Esophagus (tissue), 2 donors: ENCODE data around the gene SOCS1. TPM values are rescaled to one million over a fixed set of nuclear protein-coding genes. Genes with fewer than 3 reads are reported as not detected.
A peak's percentile ranks its signal among the peaks of the same experiment; 100 is the strongest.
"Not testable (repeated sequence)": the region's sequence is repeated elsewhere in the genome, so short reads cannot be mapped to it uniquely, and the experiment has no call there.

Source experiments
- H3K27ac ChIP-seq, 2 donors: one replicate each; pipeline ENCODE4 v1.5.1; 2013; ENCODE audit warnings: low read depth in 2 of 2, mild to moderate bottlenecking in 2 of 2, inconsistent platforms in 1 of 2, low read length in 1 of 2, moderate library complexity in 1 of 2
- H3K27me3 ChIP-seq, 2 donors: one replicate each; pipeline ENCODE4 v1.6.1; 2013; ENCODE audit warnings: low read length in 2 of 2, control low read depth in 1 of 2, mild to moderate bottlenecking in 1 of 2; ENCODE audit not compliant: insufficient read depth in 2 of 2, control insufficient read depth in 1 of 2
- H3K36me3 ChIP-seq, 2 donors: one replicate each; pipeline ENCODE4 v1.6.1; 2013; ENCODE audit warnings: low read length in 1 of 2; ENCODE audit not compliant: control insufficient read depth in 2 of 2, insufficient read depth in 2 of 2
- H3K4me1 ChIP-seq, 2 donors: one replicate each; pipeline ENCODE4 v1.6.1; 2013; ENCODE audit warnings: low read length in 1 of 2; ENCODE audit not compliant: control insufficient read depth in 2 of 2, insufficient read depth in 2 of 2
- H3K4me3 ChIP-seq, 2 donors: one replicate each; pipeline ENCODE4 v1.5.1; 2013; ENCODE audit warnings: low read length in 2 of 2, mild to moderate bottlenecking in 2 of 2, low read depth in 1 of 2, moderate library complexity in 1 of 2
- H3K9me3 ChIP-seq, 2 donors: one replicate each; pipeline ENCODE4 v1.6.1; 2013; ENCODE audit warnings: mild to moderate bottlenecking in 2 of 2, low read depth in 1 of 2, low read length in 1 of 2, moderate library complexity in 1 of 2; ENCODE audit not compliant: control insufficient read depth in 2 of 2, insufficient read depth in 1 of 2
- WGBS, 2 donors: extraction: QIAGEN DNeasy Blood & Tissue Kit; methylation state at CpG; one replicate each; pipeline ENCODE4 v1.1.7; 2013; 5-methylcytosine and 5-hydroxymethylcytosine counted together
- polyA plus RNA-seq, 2 donors: library from polyadenylated mRNA; stranded (reverse); fragments of 200-250 nt; gene quantifications; one replicate each; pipeline ENCODE4 v1.2.3, GENCODE V29; 2013
- donor health status: healthy with polysubstance abuse.
- donor health status: Bipolar disorder and iron deficiency.

Gene SOCS1, protein sequence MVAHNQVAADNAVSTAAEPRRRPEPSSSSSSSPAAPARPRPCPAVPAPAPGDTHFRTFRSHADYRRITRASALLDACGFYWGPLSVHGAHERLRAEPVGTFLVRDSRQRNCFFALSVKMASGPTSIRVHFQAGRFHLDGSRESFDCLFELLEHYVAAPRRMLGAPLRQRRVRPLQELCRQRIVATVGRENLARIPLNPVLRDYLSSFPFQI
- 1 to 10 TPM; 1.9 to 2.8 TPM for polyA plus RNA-seq

DNA sequence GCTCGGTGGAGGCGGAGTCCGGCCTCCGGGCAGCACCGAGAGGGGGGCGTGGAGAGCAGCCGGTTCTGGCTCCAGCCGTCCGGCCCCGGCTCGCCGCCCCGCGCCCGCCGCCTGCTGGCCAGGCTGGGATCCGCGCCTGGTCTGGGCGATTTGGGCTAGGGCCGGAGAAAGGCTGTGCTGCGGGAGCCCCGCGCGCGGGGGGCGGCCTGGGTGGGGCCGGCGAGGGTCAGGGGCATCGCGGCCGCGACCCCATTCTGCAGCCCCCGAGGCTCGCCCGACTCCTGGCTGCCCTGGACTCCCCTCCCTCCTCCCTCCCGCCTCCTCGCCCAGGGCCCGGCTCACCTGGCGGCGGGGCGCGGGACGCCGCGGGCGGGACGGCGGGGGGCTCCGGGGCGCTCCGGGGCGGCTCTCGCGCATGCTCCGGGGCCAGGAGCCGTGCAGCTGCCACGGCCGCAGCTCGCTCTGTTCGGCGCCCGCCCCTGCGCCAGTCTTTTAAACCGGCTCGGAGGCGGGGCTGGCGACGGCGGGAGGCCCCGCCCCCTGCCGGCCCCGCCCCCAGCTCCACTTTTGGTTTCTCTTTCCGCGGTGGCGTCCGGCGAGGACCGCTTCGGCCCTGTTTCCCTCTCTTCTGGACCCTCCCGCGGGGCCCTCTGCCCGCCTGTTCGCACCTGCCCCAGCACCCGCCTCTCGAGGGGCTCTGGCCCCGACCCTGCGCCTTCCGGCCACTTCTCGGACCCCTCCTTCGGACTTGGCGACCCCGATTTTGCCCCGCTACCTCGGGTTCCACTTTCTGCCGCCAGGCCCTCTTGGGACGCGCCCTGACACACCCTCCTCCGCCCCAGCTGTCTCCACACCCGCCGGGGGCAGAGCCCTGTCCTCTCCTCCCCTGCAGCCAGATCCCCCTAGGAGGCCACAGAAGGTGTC lies at the start of gene SOCS1:
TSS of gene SOCS1 (minus strand) at position 468 of the 924 bp plus-strand sequence. CDS start 726 bp downstream, outside the sequence.
- H3K36me3 ChIP-seq: no peaks in the 10 kb centered on the region
- no peaks in the 10 kb centered on the region for H3K9me3 ChIP-seq
- no peaks in the 10 kb centered on the region for H3K27me3 ChIP-seq
- WGBS, 2 donors: 0 to 1% methylated on average over 52 to 100 of the region's 100 CpGs
- H3K27ac ChIP-seq: peak within 1 kb of the TSS; percentile 93
- peaks cover 0 to 20% of the 10 kb centered on the region in 2 donors for H3K4me1 ChIP-seq
- peak within 1 kb of the TSS; percentile 65 to 73 for H3K4me3 ChIP-seq

DNA sequence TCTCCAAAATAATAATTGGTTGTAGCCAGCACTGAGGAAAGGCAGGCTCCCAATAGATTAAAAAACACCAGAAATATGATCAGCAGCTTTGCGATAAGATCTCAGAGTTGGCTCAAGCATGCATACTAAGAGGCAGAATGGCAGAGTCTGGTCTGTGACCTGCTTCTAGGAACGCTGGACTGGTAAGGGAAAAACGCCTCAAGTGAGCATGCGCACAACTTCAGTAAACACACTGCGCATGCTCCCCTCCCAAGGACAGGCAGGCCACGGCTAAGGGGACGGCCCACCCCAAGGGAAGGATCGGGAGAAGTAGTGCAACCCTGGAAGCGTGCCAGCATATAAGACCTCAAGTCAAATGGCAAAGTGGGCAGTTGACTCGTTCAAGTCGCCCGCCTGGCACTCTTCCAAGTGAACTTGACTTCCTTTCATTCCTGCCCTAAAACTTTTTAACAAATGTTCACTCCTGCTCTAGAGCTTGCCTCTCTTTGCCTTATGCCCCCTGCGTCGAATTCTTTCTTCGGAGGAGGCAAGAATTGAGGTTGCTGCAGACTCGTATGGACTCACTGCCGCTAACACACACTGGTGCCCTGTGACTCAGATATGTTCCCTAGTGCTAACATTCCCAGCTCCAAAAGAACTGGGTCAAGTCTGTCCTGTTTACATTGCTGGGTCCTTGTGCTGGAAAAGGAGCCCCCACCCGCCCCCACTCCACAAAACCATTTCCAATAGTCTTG lies 47.6 kb upstream of the SOCS1 start:
- H3K4me3 ChIP-seq: no peak overlapping the region
- H3K36me3 ChIP-seq: no peaks in the 10 kb centered on the region
- H3K27me3 ChIP-seq: no peaks in the 10 kb centered on the region
- H3K4me1 ChIP-seq: peaks cover 0 to 2% of the 10 kb centered on the region in 2 donors
- WGBS, 2 donors: 61 to 69% methylated on average over 18 of the region's 18 CpGs
- no peak overlapping the region for H3K27ac ChIP-seq
- H3K9me3 ChIP-seq: no peaks in the 10 kb centered on the region

DNA sequence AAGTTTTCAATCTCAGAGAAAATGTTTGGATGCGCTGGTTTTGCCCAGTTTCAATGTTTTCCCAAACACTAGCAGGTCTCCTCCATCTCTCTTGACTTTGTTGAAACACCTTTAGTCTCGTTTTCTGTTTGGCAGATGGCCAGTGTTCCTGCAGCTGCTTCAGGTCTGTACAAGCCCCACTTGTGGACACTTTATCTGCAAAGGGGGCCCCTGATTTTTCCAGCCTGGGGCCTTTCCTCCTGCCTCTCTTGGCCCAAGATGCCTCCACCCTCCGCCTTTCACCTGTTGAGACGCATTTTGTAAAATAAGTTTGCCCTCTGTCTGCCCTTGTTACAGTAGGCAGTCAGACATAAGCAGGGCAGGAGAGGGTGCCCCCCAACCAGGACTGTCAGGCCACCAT lies 47.0 kb upstream of the SOCS1 start:
- WGBS, 2 donors: 62 to 70% methylated on average over 4 of the region's 4 CpGs
- Histone ChIP-seq H3K27me3 (no peaks in the 10 kb centered on the region), H3K4me3 (no peak overlapping the region), H3K36me3 (no peaks in the 10 kb centered on the region), H3K9me3 (no peaks in the 10 kb centered on the region), H3K4me1 (peaks cover 0 to 2% of the 10 kb centered on the region in 2 donors), H3K27ac (no peak overlapping the region)

DNA sequence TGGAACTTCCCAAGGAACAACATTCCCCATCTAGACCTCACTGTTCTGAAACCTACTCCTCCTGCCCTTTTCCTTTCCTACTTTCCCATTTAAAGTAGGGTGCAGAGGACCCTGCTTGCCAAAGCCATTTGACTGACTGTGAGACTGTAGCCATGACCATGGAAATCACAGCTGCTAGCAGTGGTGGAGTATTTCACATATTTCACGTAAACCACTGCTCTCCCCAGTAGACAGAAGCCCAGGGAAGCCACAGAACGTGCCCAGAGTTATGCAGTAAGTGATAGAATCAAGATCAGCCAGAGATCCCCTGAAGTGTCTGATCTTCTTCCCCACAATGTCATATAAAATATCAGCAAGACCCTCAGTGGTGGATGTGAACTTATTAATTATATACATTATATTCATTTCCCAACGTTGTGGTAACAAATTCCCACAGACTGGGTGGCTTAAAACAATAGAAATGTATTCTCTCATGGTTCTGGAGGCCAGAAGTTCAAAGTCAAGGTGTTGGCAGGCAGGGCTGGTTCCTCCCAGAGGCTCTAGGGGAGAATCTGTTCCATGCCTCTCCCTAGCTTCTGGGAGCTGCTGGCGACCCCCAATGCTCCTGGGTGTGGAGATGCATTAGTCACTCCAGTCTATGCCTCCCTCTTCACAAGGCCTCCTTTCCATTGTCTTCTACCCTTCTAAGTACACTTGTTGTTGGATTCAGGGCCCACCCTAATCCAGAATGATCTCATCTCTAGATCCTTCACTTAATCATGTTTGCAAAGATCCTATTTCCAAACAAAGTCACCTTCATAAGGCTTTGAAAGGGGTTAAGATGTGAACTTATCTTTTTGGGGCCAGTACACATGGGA lies 45.9 kb upstream of the SOCS1 start:
- Histone ChIP-seq H3K4me3 (no peak overlapping the region), H3K36me3 (no peaks in the 10 kb centered on the region), H3K4me1 (peaks cover 0 to 5% of the 10 kb centered on the region in 2 donors), H3K9me3 (no peaks in the 10 kb centered on the region), H3K27ac (no peak overlapping the region), H3K27me3 (no peaks in the 10 kb centered on the region)
- 64 to 65% methylated on average over 4 of the region's 4 CpGs for WGBS, 2 donors

DNA sequence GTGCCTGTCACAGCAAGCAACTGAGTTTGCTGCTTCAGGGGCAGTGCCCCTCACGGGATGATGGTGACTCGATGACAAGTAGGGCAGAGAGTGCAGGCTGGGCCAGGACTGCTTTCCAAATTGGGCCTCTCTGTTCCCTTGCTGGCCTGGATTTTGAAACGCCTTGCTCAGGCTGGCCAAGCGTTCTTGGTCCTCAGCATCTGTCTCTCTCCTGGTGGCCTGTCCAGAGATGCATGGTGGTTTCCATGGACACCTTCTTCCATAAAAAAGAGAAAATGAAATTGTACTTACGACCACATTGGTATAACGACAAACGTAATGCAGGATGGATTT lies 44.5 kb upstream of the SOCS1 start:
- Histone ChIP-seq H3K27ac (no peak overlapping the region), H3K9me3 (no peaks in the 10 kb centered on the region), H3K4me3 (no peak overlapping the region), H3K4me1 (peaks cover 0 to 5% of the 10 kb centered on the region in 2 donors), H3K27me3 (no peaks in the 10 kb centered on the region), H3K36me3 (no peaks in the 10 kb centered on the region)
- 85 to 87% methylated on average over 7 of the region's 7 CpGs for WGBS, 2 donors

DNA sequence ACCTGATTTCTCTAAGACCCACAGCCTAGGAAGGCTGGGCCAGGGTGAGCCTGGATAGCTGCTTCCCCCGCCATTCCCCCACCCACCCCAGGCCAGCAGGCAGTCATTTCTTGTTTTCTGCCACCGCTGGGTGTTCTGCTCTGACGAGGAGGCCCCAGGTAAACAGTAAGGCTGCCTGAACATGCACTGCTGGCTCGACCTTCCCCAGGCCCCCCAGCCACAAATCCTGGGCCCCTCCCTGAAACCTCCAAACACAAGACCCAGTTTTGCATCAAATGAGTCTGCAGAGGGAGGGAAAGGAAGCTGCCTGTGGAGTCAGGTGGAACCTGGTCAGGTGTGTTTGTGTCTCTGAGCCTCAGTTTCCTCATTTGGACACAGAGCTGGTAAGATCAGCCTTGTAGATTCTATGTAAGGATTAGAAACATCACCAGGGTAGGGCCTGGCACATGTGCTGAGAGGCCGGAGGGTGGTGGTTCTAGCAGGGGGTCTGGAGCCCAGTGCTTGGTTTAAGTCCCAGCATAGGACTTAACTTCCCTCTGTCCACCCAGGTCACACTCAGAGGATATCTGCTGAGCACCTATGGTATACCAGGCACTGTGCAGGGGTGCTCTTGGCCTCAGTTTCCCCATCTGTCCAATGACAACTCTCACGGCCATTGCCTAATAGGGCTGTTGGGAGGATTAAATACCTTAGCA lies 44.0 kb upstream of the SOCS1 start:
- no peaks in the 10 kb centered on the region for H3K9me3 ChIP-seq
- no peaks in the 10 kb centered on the region for H3K36me3 ChIP-seq
- no peak overlapping the region for H3K4me3 ChIP-seq
- peaks cover 0 to 5% of the 10 kb centered on the region in 2 donors for H3K4me1 ChIP-seq
- H3K27ac ChIP-seq: no peak overlapping the region
- H3K27me3 ChIP-seq: no peaks in the 10 kb centered on the region
- WGBS, 2 donors: 71 to 77% methylated on average over 6 of the region's 6 CpGs

DNA sequence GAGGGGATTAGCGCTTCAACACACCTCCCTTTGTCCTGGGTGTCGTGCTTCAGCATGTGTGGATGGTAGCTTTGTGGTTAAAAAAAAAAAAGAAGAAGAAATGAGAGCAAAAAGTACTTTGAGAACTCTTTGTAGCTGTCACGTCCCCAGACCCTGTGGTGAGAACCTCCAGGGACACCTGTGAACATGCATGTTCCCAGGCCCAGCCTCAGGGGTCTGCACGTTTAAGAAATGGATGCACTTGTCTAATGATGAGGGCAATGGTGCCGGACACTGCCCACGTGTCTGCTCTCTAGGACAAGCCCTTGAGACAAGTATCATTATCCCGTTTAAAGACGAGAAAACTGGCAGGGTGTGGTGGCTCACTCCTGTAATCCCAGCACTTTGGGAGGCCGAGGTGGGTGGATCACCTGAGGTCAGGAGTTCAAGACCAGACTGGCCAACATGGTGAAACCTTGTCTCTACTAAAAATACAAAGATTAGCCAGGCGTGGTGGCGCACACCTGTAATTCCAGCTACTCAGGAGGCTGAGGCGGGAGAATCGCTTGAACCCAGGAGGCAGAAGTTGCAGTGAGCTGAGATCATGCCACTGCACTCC lies 43.0 kb upstream of the SOCS1 start:
- H3K9me3 ChIP-seq, H3K27ac ChIP-seq, H3K4me1 ChIP-seq, H3K36me3 ChIP-seq, H3K4me3 ChIP-seq, H3K27me3 ChIP-seq: not testable (repeated sequence)
- WGBS, 2 donors: 70 to 73% methylated on average over 13 of the region's 13 CpGs

DNA sequence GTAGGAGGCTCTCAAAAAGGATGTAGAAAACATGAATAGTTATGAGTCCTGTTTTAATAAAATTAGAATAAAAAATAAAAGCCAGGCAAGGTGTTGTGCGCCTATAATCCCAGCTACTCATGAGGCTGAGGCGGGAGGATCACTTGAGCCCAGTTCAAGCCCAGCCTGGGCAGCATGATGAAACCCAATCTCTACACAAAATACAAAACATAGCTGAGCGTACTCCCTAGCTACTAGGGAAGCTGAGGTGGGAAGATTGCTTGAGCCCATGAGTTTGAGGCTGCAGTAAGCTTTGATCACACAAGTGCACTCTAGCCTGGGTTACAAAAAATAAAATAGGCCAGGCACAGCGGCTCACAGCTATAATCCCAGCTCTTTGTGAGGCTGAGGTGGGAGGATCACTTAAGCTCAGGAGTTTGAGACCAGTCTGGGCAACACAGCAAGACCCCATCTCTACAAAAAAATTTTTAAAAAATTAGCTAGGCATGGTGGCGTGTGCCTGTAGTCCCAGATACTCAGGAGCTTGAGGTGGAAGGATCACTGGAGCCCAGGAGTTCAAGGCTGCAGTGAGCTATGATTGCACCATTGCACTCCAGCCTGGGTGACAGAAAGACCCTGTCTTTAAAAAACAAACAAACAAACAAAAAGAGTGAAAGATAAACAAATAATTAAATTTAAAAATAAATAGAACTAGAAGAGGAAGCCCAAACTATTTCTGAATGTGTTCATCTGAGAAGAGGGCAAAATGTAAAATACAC lies 42.3 kb upstream of the SOCS1 start:
- no peaks in the 10 kb centered on the region for H3K27me3 ChIP-seq
- no peak overlapping the region for H3K27ac ChIP-seq
- H3K36me3 ChIP-seq: no peaks in the 10 kb centered on the region
- WGBS, 2 donors: 80 to 94% methylated on average over 5 of the region's 5 CpGs
- H3K4me3 ChIP-seq: no peak overlapping the region
- no peaks in the 10 kb centered on the region for H3K9me3 ChIP-seq
- H3K4me1 ChIP-seq: peaks cover 0 to 3% of the 10 kb centered on the region in 2 donors
